ENCODE data around the gene EED.

DNA sequence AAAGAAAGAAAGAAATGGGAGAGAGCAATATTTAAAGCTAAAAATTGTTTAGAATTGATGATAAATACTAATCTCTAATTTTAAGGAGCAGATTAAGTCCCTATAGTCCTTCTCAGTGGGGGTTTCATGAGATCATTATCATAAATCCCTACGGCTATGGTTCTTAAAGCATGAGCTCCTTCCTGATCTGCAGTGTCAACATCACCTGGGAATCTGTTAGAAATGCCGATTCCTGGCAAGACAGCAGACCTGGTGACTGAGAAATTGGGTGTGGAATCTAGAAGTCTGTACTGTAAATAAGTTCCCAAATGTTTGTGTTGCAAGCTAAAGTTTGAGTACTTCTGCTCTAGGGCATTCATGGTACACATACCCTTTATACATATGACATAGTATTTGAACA is 70.1 kb downstream of the EED start:
- TF ChIP-seq EZH2 (IDR thresholded peaks at IDR 0.05; ENCODE audit: low read length): no peak
- TF ChIP-seq, protein P1, sequence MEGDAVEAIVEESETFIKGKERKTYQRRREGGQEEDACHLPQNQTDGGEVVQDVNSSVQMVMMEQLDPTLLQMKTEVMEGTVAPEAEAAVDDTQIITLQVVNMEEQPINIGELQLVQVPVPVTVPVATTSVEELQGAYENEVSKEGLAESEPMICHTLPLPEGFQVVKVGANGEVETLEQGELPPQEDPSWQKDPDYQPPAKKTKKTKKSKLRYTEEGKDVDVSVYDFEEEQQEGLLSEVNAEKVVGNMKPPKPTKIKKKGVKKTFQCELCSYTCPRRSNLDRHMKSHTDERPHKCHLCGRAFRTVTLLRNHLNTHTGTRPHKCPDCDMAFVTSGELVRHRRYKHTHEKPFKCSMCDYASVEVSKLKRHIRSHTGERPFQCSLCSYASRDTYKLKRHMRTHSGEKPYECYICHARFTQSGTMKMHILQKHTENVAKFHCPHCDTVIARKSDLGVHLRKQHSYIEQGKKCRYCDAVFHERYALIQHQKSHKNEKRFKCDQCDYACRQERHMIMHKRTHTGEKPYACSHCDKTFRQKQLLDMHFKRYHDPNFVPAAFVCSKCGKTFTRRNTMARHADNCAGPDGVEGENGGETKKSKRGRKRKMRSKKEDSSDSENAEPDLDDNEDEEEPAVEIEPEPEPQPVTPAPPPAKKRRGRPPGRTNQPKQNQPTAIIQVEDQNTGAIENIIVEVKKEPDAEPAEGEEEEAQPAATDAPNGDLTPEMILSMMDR (optimal IDR thresholded peaks at IDR 0.05 in 1 of 3, IDR thresholded peaks at IDR 0.05 in 1 of 3, conservative IDR thresholded peaks at IDR 0.05 in 1 of 3; ENCODE audit: extremely low read depth in 1 of 3, insufficient read depth in 2 of 3, low read length in 3 of 3): no peak
